GM23248 (cell line): Measurements from ENCODE around the gene PRSS2. TPM values are rescaled to one million over a fixed set of nuclear protein-coding genes. Genes with fewer than 3 reads are reported as not detected.
"Not testable (repeated sequence)": the region's sequence is repeated elsewhere in the genome, so short reads cannot be mapped to it uniquely, and the experiment has no call there.

ENCODE experiments used
- DNase-seq: peaks from one replicate; pipeline ENCODE4 v3.0.0-alpha.2; 2015
- H2AFZ ChIP-seq: fragments of 200-600 bp; sonication (generic); 2 replicates; pipeline ENCODE4 v1.6.1; 2016; ENCODE audit warnings: antibody characterized with exemption
- H3F3A ChIP-seq: fragments of 200-600 bp; sonication (generic); 2 replicates; pipeline ENCODE4 v1.6.1; 2016; ENCODE audit warnings: mild to moderate bottlenecking, antibody characterized with exemption, mixed run types; ENCODE audit not compliant: insufficient read depth
- H3K27ac ChIP-seq: fragments of 200-600 bp; sonication (generic); 2 replicates; pipeline ENCODE4 v1.5.1; 2016; ENCODE audit warnings: mild to moderate bottlenecking
- H3K27me3 ChIP-seq: fragments of 200-600 bp; sonication (generic); replicated peaks from 2 replicates; pipeline ENCODE4 v1.6.1; 2016; ENCODE audit warnings: mild to moderate bottlenecking; ENCODE audit not compliant: insufficient read depth
- H3K36me3 ChIP-seq: fragments of 200-600 bp; sonication (generic); 2 replicates; pipeline ENCODE4 v1.6.1; 2016; ENCODE audit warnings: low read depth, mild to moderate bottlenecking
- H3K4me1 ChIP-seq: fragments of 200-600 bp; sonication (generic); 2 replicates; pipeline ENCODE4 v1.6.1; 2016; ENCODE audit warnings: mild to moderate bottlenecking; ENCODE audit not compliant: insufficient read depth
- H3K4me2 ChIP-seq: fragments of 200-600 bp; sonication (generic); one replicate; pipeline ENCODE4 v1.6.1; 2016; ENCODE audit warnings: mild to moderate bottlenecking; ENCODE audit not compliant: unreplicated experiment
- H3K4me3 ChIP-seq: fragments of 200-600 bp; sonication (generic); 2 replicates; pipeline ENCODE4 v1.5.1; 2016; ENCODE audit warnings: mild to moderate bottlenecking
- H3K79me2 ChIP-seq: fragments of 200-600 bp; sonication (generic); 2 replicates; pipeline ENCODE4 v1.6.1; 2016; ENCODE audit warnings: mild to moderate bottlenecking; ENCODE audit not compliant: insufficient read depth
- H3K9ac ChIP-seq: fragments of 200-600 bp; sonication (generic); 2 replicates; pipeline ENCODE4 v1.6.1; 2016; ENCODE audit warnings: mild to moderate bottlenecking
- H3K9me2 ChIP-seq: fragments of 200-600 bp; sonication (generic); 2 replicates; pipeline ENCODE4 v1.6.1; 2016; ENCODE audit warnings: mixed run types, mild to moderate bottlenecking, moderate library complexity; ENCODE audit not compliant: insufficient read depth
- H3K9me3 ChIP-seq: fragments of 200-600 bp; sonication (generic); one replicate; pipeline ENCODE4 v1.6.1; 2017; ENCODE audit warnings: low read depth
- H4K20me1 ChIP-seq: fragments of 200-600 bp; sonication (generic); 2 replicates; pipeline ENCODE4 v1.6.0; 2016; ENCODE audit not compliant: insufficient read depth
- EZH2 ChIP-seq: fragments of 200-600 bp; sonication (generic); IDR thresholded peaks from 2 replicates; pipeline ENCODE4 v1.6.1; 2018; ENCODE audit warnings: antibody characterized with exemption, mild to moderate bottlenecking; ENCODE audit not compliant: insufficient read depth, poor library complexity, severe bottlenecking
- EZH2phosphoT487 ChIP-seq: fragments of 200-600 bp; sonication (generic); IDR thresholded peaks from 2 replicates; pipeline ENCODE4 v1.6.1; 2018; ENCODE audit warnings: antibody characterized with exemption, moderate library complexity, mild to moderate bottlenecking, low read depth; ENCODE audit not compliant: insufficient read depth
- WGBS, 2 experiments: methylation state at CpG; one replicate each; pipeline ENCODE4 v1.1.6; 2015 to 2017; ENCODE audit warnings: low lambda C conversion rate in 2 of 2, low coverage in 1 of 2; ENCODE audit errors: missing lambda C conversion rate in 2 of 2; 5-methylcytosine and 5-hydroxymethylcytosine counted together
- in situ Hi-C: fragments of 300-500 bp; cut with MboI; formaldehyde crosslinking; loops from 2 replicates; pipeline ENCODE4 v1.15.0; 2020
- polyA plus RNA-seq: library from polyadenylated mRNA; unstranded; fragments of >200 nt; fragmentation: Nextera tagmentation; extraction: Ambion mirVana; gene quantifications from 2 replicates; pipeline ENCODE4 v1.2.1, GENCODE V29; 2016
- total RNA-seq: library from RNA; depleted of rRNA; stranded (reverse); fragments of >200 nt; shearing (Covaris generic); gene quantifications from 2 replicates; pipeline ENCODE4 v1.2.3, GENCODE V29; 2014

The PRSS2 gene
- total and polyA plus RNA-seq, 2 experiments from 2014 or later: not detected

DNA sequence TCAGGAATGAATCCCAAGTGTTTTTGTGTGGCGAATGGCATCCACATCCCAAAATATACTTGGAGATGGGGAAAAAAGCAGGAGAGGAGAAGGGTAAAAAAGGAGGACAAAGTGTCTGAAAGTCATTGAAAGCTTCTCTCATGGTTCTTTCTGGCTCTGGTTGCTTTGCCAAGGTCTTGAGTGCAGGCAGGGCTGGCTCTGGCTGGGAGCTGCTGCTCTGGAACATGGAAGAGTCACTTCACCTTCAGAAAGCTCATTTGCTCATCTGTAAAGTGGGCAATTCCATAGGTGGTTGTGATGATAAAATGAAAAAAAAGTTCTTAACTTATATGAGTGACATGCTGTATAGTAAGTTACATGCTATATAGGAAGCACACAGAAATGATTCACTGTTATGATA, 2.9 kb upstream of the PRSS2 start:
- TF ChIP-seq EZH2: no peak
- no peak for TF ChIP-seq EZH2phosphoT487
- Histone ChIP-seq H3K9ac (no peak overlapping the region), H3K9me3 (no peaks in the 10 kb centered on the region), H3K79me2 (no peaks in the 10 kb centered on the region), H3K4me3 (no peak overlapping the region), H3K9me2 (no peaks in the 10 kb centered on the region), H2AFZ (no peak overlapping the region), H3K27ac (no peak overlapping the region), H3K4me1 (no peaks in the 10 kb centered on the region), H3K36me3 (no peaks in the 10 kb centered on the region), H4K20me1 (no peaks in the 10 kb centered on the region), H3F3A (no peaks in the 10 kb centered on the region), H3K27me3 (peaks cover 21% of the 10 kb centered on the region), H3K4me2 (no peak overlapping the region)
- 7 to 29% methylated on average over 1 of the region's 1 CpG for WGBS, 2 experiments
- DNase-seq: no peak
- in situ Hi-C loops: no loop called here

DNA sequence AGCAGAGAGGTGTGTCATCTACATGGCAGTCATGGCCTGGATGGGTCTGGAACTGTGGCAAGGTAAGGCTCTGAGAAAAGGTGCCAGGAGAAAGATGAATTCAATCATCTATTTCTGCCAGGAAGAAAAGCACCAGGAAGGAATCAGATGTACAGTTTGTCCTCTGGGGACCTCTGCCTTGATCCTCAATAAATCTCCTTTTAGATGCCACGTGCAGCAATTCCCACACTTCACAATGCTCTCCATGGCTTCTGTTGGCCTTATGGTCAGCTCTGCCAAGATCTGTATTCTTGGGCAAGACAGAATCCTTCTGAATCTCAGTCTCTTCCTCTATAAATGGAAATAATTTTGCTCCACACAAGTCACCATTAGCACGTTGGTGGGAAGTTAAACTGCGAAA, 1.9 kb upstream of the PRSS2 start:
- H3K9me2 ChIP-seq, H3K9ac ChIP-seq, H3K79me2 ChIP-seq, H3K4me1 ChIP-seq, H4K20me1 ChIP-seq, H3K4me3 ChIP-seq, H3K27ac ChIP-seq, H3K4me2 ChIP-seq, DNase-seq, H3K36me3 ChIP-seq, H3F3A ChIP-seq, H3K9me3 ChIP-seq, H2AFZ ChIP-seq, in situ Hi-C loops: not testable (repeated sequence)
- 31% methylated on average over 3 of the region's 3 CpGs for WGBS, 2 experiments
- H3K27me3 ChIP-seq: peaks cover 21% of the 10 kb centered on the region

GRCh38 chr7:142771353-142771723, 568 bp downstream of the PRSS2 start:
- Histone ChIP-seq H2AFZ (no peak overlapping the region), H3K27me3 (peaks cover 21% of the 10 kb centered on the region), H3K27ac (no peak overlapping the region), H3K9me2 (no peaks in the 10 kb centered on the region), H3K4me1 (peaks cover 12% of the 10 kb centered on the region; the same call in 1 of the 2 replicates), H3K9me3 (no peaks in the 10 kb centered on the region), H3K4me2 (no peak overlapping the region), H3K79me2 (no peaks in the 10 kb centered on the region), H3K36me3 (no peaks in the 10 kb centered on the region), H3F3A (no peaks in the 10 kb centered on the region), H3K9ac (no peak overlapping the region), H3K4me3 (no peak overlapping the region), H4K20me1 (no peaks in the 10 kb centered on the region)
- no peak for TF ChIP-seq EZH2phosphoT487
- TF ChIP-seq EZH2: no peak
- 47 to 54% methylated on average over 5 of the region's 5 CpGs for whole genome bisulfite sequencing, 2 experiments
- in situ Hi-C loops: no loop called here
- no peak for DNase-seq

GRCh38 chr7:142772051-142772450, 1.3 kb downstream of the PRSS2 start:
- in situ Hi-C loops: no loop called here

DNA sequence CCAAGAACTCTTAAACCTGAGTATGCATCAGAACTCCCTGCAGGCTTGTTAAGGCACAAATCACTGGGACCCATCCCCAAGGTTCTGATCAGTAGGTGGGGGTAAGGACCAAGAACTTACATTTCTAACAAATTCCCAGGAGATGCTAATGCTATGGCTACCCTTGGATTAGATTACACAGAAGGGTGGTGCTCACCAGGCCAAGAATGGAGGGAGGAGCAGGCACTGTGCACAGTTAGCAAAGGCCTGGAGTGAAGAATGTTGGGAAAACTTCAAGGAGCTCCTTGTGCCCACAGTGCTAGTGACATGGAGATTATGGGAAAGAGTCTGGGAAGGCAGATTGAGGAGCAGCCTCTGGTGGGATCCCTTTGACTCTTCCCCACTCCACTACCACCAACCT, 1.9 kb downstream of the PRSS2 start:
- H3F3A ChIP-seq: no peaks in the 10 kb centered on the region
- H2AFZ ChIP-seq: no peak overlapping the region
- no peaks in the 10 kb centered on the region for H3K9me2 ChIP-seq
- no peaks in the 10 kb centered on the region for H3K79me2 ChIP-seq
- no peak for DNase-seq
- TF ChIP-seq EZH2phosphoT487 (no peak), EZH2 (no peak)
- H3K9ac ChIP-seq: no peak overlapping the region
- H3K36me3 ChIP-seq: no peaks in the 10 kb centered on the region
- in situ Hi-C loops: no loop called here
- peaks cover 19% of the 10 kb centered on the region for H3K27me3 ChIP-seq
- H3K4me1 ChIP-seq: peaks cover 15% of the 10 kb centered on the region; the same call in 1 of the 2 replicates
- H3K9me3 ChIP-seq: no peaks in the 10 kb centered on the region
- H3K27ac ChIP-seq: no peak overlapping the region
- H3K4me3 ChIP-seq: no peak overlapping the region
- H3K4me2 ChIP-seq: no peak overlapping the region
- no peaks in the 10 kb centered on the region for H4K20me1 ChIP-seq

More at GRCh38 chr7:142772051-142772450, 1.3 kb downstream of the PRSS2 start:
- Histone ChIP-seq H3K9me2 (no peaks in the 10 kb centered on the region), H3K4me1 (peaks cover 15% of the 10 kb centered on the region; the same call in 1 of the 2 replicates), H3K4me2 (no peak overlapping the region), H2AFZ (no peak overlapping the region), H3K27ac (no peak overlapping the region), H3K36me3 (no peaks in the 10 kb centered on the region), H3K79me2 (no peaks in the 10 kb centered on the region), H3F3A (no peaks in the 10 kb centered on the region), H3K9ac (no peak overlapping the region), H3K27me3 (peaks cover 21% of the 10 kb centered on the region), H3K9me3 (no peaks in the 10 kb centered on the region), H3K4me3 (no peak overlapping the region), H4K20me1 (no peaks in the 10 kb centered on the region)
- TF ChIP-seq EZH2phosphoT487: no peak
- WGBS, 2 experiments: 36% methylated on average over 6 of the region's 6 CpGs
- DNase-seq: no peak
